Activated CD4-positive, alpha-beta memory T cell treated with anti-CD3 and anti-CD28 coated beads for 36 hours (primary cell): ENCODE measurements around the gene PDZD8. TPM values are rescaled to one million over a fixed set of nuclear protein-coding genes. Genes with fewer than 3 reads are reported as not detected.

ENCODE experiments used
- CTCF ChIA-PET: fragments of 350-600 bp; sonication (Branson Sonifier 250); formaldehyde crosslinking; loops from one replicate; lab custom pipeline; 2021; ENCODE audit warnings: antibody characterized with exemption, inconsistent platforms; lab: Charles Lee
- POLR2A ChIA-PET: fragments of 350-600 bp; sonication (Branson Sonifier 250); formaldehyde crosslinking; loops from one replicate; lab custom pipeline; 2021; ENCODE audit warnings: antibody characterized with exemption; lab: Charles Lee
- DNase-seq: peaks from one replicate; pipeline ENCODE4 v3.0.0-alpha.2; 2020
- H3K27ac Mint-ChIP-seq: one replicate; pipeline ENCODE4 v1.8.0; 2021; ENCODE audit warnings: mixed read lengths
- H3K27me3 Mint-ChIP-seq: one replicate; pipeline ENCODE4 v1.8.0; 2021; ENCODE audit warnings: mixed read lengths
- H3K36me3 Mint-ChIP-seq: one replicate; pipeline ENCODE4 v1.8.0; 2021; ENCODE audit warnings: mixed read lengths
- H3K4me1 Mint-ChIP-seq: one replicate; pipeline ENCODE4 v1.8.0; 2021; ENCODE audit warnings: low read depth, mixed read lengths
- H3K4me3 Mint-ChIP-seq: one replicate; pipeline ENCODE4 v1.8.0; 2021; ENCODE audit warnings: mild to moderate bottlenecking, mixed read lengths
- H3K9me3 Mint-ChIP-seq: one replicate; pipeline ENCODE4 v1.8.0; 2021; ENCODE audit warnings: mixed read lengths
- intact Hi-C: fragments of 100-400 bp; cut with micrococcal nuclease; formaldehyde crosslinking; loops from one replicate; pipeline ENCODE4 v1.15.1; 2023
- total RNA-seq, 2 experiments: library from RNA; stranded (reverse); gene quantifications; one replicate each; pipeline ENCODE4 v1.2.3, GENCODE V29; 2021

PDZD8 gene
- total RNA-seq, 2 experiments from 2014 or later, result 14.3 to 16.2 TPM

GRCh38 chr10:117360016-117360415 lies 15.2 kb downstream of the PDZD8 start:
- H3K4me3 Mint-ChIP-seq, result no peak overlapping the region
- H3K27ac Mint-ChIP-seq, result no peak overlapping the region
- CTCF ChIA-PET, result interaction anchor here (0.9 to 2.0 kb wide), 2 partner anchors 40 to 143 kb away, joined by 3 to 7 read pairs; no protein-coding TSS in a partner anchor
- no peak for DNase-seq
- intact Hi-C loops, result no loop called here
- H3K4me1 Mint-ChIP-seq, result peaks cover 47% of the 10 kb centered on the region
- H3K36me3 Mint-ChIP-seq, result no peaks in the 10 kb centered on the region
- H3K27me3 Mint-ChIP-seq, result no peaks in the 10 kb centered on the region
- no peaks in the 10 kb centered on the region for H3K9me3 Mint-ChIP-seq
- POLR2A ChIA-PET, result no interaction called here

DNA sequence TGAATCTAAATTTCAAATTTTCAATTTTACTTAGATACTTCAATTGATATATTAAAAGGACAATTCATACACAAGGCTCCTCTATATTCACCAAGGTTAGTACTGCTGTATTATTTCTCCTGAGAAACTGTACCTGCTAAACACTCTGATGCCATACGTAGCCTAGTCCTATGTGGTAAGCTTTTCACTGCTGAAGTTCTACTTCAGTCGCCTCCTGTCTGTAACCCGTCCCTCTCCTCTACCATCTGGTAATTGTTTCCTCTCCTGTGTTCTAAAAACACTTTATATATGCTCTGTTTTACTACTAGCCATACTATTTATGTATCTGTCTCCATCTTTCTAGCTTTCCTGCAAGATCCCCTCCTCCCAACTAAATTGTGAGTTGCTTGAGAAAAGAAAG lies 20.2 kb downstream of the PDZD8 start:
- Mint-ChIP-seq H3K27me3 (no peaks in the 10 kb centered on the region), H3K9me3 (no peaks in the 10 kb centered on the region), H3K4me3 (no peak overlapping the region), H3K27ac (no peak overlapping the region), H3K4me1 (peaks cover 50% of the 10 kb centered on the region), H3K36me3 (peaks cover 4% of the 10 kb centered on the region)
- intact Hi-C loops, result no loop called here
- CTCF ChIA-PET, result interaction anchor here (1.1 kb wide), 1 partner anchor 35 kb away, joined by 3 read pairs; no protein-coding TSS in a partner anchor
- POLR2A ChIA-PET, result no interaction called here
- no peak for DNase-seq

DNA sequence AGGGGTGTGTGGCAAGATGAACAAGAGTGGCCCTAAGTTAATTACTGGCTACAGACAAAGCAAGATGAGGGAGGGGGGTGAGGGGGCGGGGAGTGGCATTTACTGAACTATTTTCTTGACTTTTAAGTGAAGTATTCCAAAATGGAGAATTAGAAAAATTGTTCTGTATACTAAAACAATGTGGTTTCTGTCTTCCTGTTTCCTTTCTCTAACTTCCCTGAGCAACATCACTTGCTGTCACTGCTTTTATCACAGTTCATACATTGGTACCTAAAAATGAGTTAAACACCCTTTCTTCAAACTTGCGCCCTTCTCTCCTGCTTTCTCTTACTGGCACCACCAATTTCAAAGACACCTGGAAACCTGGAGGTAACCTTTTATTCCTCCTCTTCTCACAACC lies 21.6 kb downstream of the PDZD8 start:
- POLR2A ChIA-PET, result no interaction called here
- no peak overlapping the region for H3K4me3 Mint-ChIP-seq
- no peak overlapping the region for H3K27ac Mint-ChIP-seq
- intact Hi-C loops, result no loop called here
- CTCF ChIA-PET, result no interaction called here
- peaks cover 47% of the 10 kb centered on the region for H3K4me1 Mint-ChIP-seq
- no peak for DNase-seq
- H3K9me3 Mint-ChIP-seq, result no peaks in the 10 kb centered on the region
- H3K36me3 Mint-ChIP-seq, result peaks cover 4% of the 10 kb centered on the region
- no peaks in the 10 kb centered on the region for H3K27me3 Mint-ChIP-seq

DNA sequence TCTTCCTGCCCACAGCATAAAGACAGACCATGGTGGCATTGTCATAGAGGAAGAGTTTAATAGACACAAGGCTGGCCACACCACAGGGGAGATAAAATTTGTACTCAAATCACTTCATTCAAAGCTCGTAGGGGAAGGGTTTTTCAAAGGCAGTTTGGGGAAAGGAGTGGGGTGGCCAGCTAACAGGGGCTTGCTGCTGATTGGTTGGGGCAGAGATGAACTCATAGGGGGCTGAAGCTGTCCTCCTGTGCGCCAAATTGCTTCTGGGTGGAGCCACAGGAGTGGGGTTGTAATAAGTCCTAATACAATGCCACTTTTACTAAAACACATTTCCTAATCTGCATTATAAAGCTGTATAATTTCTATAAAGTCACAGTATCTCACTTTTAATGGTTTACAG lies 22.5 kb downstream of the PDZD8 start:
- CTCF ChIA-PET, result no interaction called here
- Mint-ChIP-seq H3K27ac (no peak overlapping the region), H3K27me3 (no peaks in the 10 kb centered on the region), H3K9me3 (no peaks in the 10 kb centered on the region), H3K4me1 (peaks cover 40% of the 10 kb centered on the region), H3K4me3 (no peak overlapping the region), H3K36me3 (peaks cover 4% of the 10 kb centered on the region)
- intact Hi-C loops, result no loop called here
- POLR2A ChIA-PET, result no interaction called here
- no peak for DNase-seq

DNA sequence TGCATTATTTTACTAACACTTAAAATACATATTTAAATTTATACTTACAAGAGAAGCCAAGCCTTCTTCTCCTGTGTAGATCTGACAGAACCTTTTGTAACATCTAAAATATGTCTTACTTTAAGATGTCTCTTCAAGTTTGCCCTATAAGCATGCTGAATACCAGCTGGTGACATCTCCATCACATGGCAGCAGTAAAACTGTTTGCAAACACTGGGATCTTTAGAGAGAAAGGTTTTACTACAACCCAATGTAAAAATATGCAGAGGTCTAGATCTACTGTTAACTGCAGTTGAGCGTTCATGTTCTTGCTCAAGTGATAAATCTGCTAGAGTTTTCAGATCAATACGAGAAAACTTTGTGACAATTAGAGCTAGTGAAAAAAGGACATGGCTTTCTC lies 23.2 kb downstream of the PDZD8 start:
- ChIA-PET CTCF (interaction anchor here (1.6 kb wide), 1 partner anchor 32 kb away, joined by 4 read pairs; no protein-coding TSS in a partner anchor), POLR2A (no interaction called here)
- Mint-ChIP-seq H3K4me1 (peaks cover 43% of the 10 kb centered on the region), H3K4me3 (no peak overlapping the region), H3K27me3 (no peaks in the 10 kb centered on the region), H3K9me3 (no peaks in the 10 kb centered on the region), H3K36me3 (peaks cover 4% of the 10 kb centered on the region), H3K27ac (no peak overlapping the region)
- intact Hi-C loops, result no loop called here
- no peak for DNase-seq

DNA sequence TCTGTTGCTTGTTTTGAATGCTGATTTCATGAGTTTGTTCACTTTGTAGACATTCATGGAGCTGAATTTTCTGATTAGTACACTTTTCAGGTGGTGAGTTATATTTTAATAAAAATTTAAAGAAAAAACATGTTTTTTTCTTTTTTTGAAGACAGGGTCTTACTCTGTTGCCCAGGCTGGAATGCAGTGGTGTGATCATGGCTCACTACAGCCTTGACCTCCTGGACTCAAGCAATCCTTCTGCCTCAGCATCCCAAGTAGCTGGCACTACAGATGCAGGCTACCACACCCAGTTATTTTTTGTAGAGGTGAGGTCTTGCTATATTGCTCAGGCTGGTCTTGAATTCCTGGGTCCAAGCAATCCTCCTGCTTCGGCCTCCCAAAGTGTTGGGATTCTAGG lies 23.7 kb downstream of the PDZD8 start:
- no peaks in the 10 kb centered on the region for H3K27me3 Mint-ChIP-seq
- intact Hi-C loops, result no loop called here
- no peak overlapping the region for H3K27ac Mint-ChIP-seq
- H3K9me3 Mint-ChIP-seq, result no peaks in the 10 kb centered on the region
- no peak for DNase-seq
- H3K4me3 Mint-ChIP-seq, result no peak overlapping the region
- peaks cover 4% of the 10 kb centered on the region for H3K36me3 Mint-ChIP-seq
- ChIA-PET CTCF (interaction anchor here (0.8 to 1.6 kb wide), 2 partner anchors 31 to 135 kb away, joined by 3 to 4 read pairs; no protein-coding TSS in a partner anchor), POLR2A (no interaction called here)
- H3K4me1 Mint-ChIP-seq, result peaks cover 45% of the 10 kb centered on the region

- Mint-ChIP-seq H3K9me3 (no peaks in the 10 kb centered on the region), H3K4me1 (peaks cover 45% of the 10 kb centered on the region)
- POLR2A ChIA-PET, result no interaction called here
Measured at GRCh38 chr10:117350909-117351308, 24.3 kb downstream of the PDZD8 start.

DNA sequence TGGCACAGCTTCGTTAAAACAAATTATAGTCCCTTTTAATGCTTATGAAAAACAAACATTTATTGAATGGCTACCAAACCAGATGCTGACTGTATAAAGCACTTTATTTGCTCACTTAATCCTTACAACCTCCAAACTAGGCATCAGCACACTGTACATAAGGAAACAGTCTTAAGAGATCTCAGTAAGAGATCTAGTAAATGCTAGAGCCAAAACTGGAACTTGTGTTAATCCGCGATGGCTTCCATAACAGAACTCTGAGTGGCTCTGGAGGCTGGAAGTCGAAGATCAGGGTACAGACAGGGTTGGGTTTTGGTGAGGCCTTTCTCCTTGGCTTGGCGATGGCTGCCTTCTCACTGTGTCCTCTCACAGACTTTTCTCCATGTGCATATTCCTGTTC lies 27.0 kb downstream of the PDZD8 start:
- ChIA-PET POLR2A (no interaction called here), CTCF (no interaction called here)
- Mint-ChIP-seq H3K36me3 (peaks cover 4% of the 10 kb centered on the region), H3K27me3 (no peaks in the 10 kb centered on the region), H3K9me3 (no peaks in the 10 kb centered on the region), H3K27ac (no peak overlapping the region), H3K4me1 (peaks cover 38% of the 10 kb centered on the region), H3K4me3 (no peak overlapping the region)
- intact Hi-C loops, result no loop called here
- DNase-seq, result no peak

More at GRCh38 chr10:117350909-117351308, 24.3 kb downstream of the PDZD8 start:
- intact Hi-C loops, result no loop called here
- no peak overlapping the region for H3K27ac Mint-ChIP-seq
- no peak overlapping the region for H3K4me3 Mint-ChIP-seq
- no peaks in the 10 kb centered on the region for H3K27me3 Mint-ChIP-seq
- DNase-seq, result no peak
- H3K36me3 Mint-ChIP-seq, result peaks cover 4% of the 10 kb centered on the region
- CTCF ChIA-PET, result interaction anchor here (0.8 to 1.6 kb wide), 2 partner anchors 31 to 134 kb away, joined by 3 to 4 read pairs; no protein-coding TSS in a partner anchor

DNA sequence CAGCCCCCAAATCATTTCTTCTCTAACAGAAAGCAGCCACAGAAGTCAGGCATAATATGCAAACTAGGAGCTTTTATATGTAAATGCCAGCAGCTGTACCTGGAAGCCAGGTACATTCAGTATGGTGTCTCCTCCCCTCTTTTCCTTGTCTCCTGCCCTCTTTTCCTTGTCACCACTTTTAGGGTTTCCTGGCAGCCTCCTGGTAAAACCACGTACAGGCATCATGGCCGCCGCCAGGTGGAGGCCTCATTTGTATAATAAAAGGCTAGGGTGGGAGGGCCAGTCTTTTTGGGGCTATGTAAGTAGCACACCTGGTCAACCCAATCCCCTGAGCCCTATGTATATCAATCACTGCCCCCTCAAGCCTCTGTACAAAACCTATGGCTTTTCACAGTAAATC lies 28.7 kb downstream of the PDZD8 start:
- Mint-ChIP-seq H3K27ac (no peak overlapping the region), H3K4me3 (no peak overlapping the region), H3K9me3 (no peaks in the 10 kb centered on the region), H3K27me3 (no peaks in the 10 kb centered on the region), H3K4me1 (peaks cover 34% of the 10 kb centered on the region), H3K36me3 (peaks cover 4% of the 10 kb centered on the region)
- DNase-seq, result no peak
- CTCF ChIA-PET, result no interaction called here
- intact Hi-C loops, result no loop called here
- POLR2A ChIA-PET, result no interaction called here

DNA sequence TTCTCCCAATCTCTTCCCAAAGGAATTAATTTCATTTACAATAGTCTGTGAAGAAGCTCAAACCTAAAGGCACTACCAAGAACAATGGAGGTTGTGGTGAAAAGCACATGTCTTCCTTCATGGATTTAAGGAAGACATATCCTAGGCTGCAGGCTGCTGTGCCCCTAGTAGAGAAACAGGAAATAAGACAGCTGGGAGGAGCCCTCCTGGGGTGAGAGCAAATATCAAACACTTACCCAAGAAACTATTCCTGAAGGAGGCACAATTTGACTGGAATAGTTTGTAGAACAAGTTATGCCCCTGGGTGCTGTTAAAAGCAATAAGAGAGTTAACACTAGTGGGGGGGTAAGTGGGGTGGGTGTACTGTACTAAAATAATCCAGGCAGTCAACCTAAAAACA lies 30.1 kb downstream of the PDZD8 start:
- peaks cover 8% of the 10 kb centered on the region for H3K36me3 Mint-ChIP-seq
- no peak for DNase-seq
- CTCF ChIA-PET, result no interaction called here
- H3K4me3 Mint-ChIP-seq, result no peak overlapping the region
- no peak overlapping the region for H3K27ac Mint-ChIP-seq
- H3K9me3 Mint-ChIP-seq, result no peaks in the 10 kb centered on the region
- no peaks in the 10 kb centered on the region for H3K27me3 Mint-ChIP-seq
- POLR2A ChIA-PET, result no interaction called here
- peaks cover 27% of the 10 kb centered on the region for H3K4me1 Mint-ChIP-seq
- intact Hi-C loops, result no loop called here

GRCh38 chr10:117342641-117343040 lies 32.6 kb downstream of the PDZD8 start:
- Mint-ChIP-seq H3K36me3 (peaks cover 15% of the 10 kb centered on the region), H3K9me3 (no peaks in the 10 kb centered on the region), H3K4me3 (no peak overlapping the region), H3K27ac (no peak overlapping the region), H3K4me1 (peaks cover 25% of the 10 kb centered on the region), H3K27me3 (no peaks in the 10 kb centered on the region)
- DNase-seq, result no peak
- intact Hi-C loops, result no loop called here
- ChIA-PET POLR2A (no interaction called here), CTCF (no interaction called here)

GRCh38 chr10:117341061-117341460 lies 34.2 kb downstream of the PDZD8 start:
- peaks cover 21% of the 10 kb centered on the region for H3K4me1 Mint-ChIP-seq
- peaks cover 4% of the 10 kb centered on the region for H3K9me3 Mint-ChIP-seq
- ChIA-PET POLR2A (no interaction called here), CTCF (interaction anchor here (1.4 kb wide), 1 partner anchor 124 kb away, joined by 4 read pairs; no protein-coding TSS in a partner anchor)
- H3K4me3 Mint-ChIP-seq, result no peak overlapping the region
- intact Hi-C loops, result no loop called here
- peaks cover 23% of the 10 kb centered on the region for H3K36me3 Mint-ChIP-seq
- no peak overlapping the region for H3K27ac Mint-ChIP-seq
- H3K27me3 Mint-ChIP-seq, result no peaks in the 10 kb centered on the region
- DNase-seq, result no peak

DNA sequence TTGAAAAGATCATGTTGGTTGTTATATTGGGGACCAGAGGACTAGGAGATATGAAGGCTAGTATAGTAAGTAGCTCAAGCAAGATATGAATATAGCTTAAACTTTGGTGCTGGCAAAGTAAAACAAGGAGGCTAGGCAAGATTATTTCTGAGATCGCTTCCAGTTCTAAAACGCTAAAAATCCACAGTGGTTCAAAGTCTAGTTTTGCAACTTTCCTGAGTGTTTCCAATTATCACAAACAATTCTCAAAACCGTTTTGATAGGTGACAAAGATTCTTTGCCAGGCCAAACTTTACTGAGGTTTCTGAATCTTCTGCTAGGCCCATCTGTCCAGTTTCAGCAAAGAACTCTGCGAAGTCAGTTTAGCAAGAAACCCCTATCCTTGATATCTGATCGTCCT lies 35.3 kb downstream of the PDZD8 start:
- intact Hi-C loops, result no loop called here

More for the DNA sequence above, 35.3 kb downstream of the PDZD8 start:
- Mint-ChIP-seq H3K9me3 (peaks cover 8% of the 10 kb centered on the region), H3K27ac (no peak overlapping the region), H3K36me3 (peaks cover 32% of the 10 kb centered on the region), H3K4me1 (peaks cover 13% of the 10 kb centered on the region), H3K27me3 (no peaks in the 10 kb centered on the region), H3K4me3 (no peak overlapping the region)
- DNase-seq, result no peak
- POLR2A ChIA-PET, result no interaction called here
- CTCF ChIA-PET, result interaction anchor here (1.4 kb wide), 1 partner anchor 123 kb away, joined by 4 read pairs; no protein-coding TSS in a partner anchor
